Loucy (cell line): Measurements from ENCODE around the gene MARCHF2.

ENCODE experiments used
- CTCF ChIP-seq: fragments of 200-600 bp; sonication (generic); conservative IDR thresholded peaks from 2 replicates; pipeline ENCODE4 v1.5.1; 2014; ENCODE audit warnings: mild to moderate bottlenecking, antibody characterized with exemption, low read length
- EZH2phosphoT487 ChIP-seq: fragments of 200-600 bp; IDR thresholded peaks from 2 replicates; pipeline ENCODE4 v1.6.1; 2018; ENCODE audit warnings: antibody characterized with exemption, mild to moderate bottlenecking, moderate library complexity, borderline replicate concordance

- TF ChIP-seq CTCF, result no peak
- no peak for TF ChIP-seq EZH2phosphoT487
Observed at GRCh38 chr19:8389891-8390616, 23.1 kb upstream of the MARCHF2 start, which contains the start of gene RAB11B.
